CD4-positive, alpha-beta T cell treated with Interleukin-6 at 100 ng/mL for 8 hours (primary cell): Measurements from ENCODE around the gene PLXNA1.

ENCODE experiments used
- DNase-seq: peaks from one replicate; pipeline ENCODE4 v3.0.0-alpha.2; 2020; ENCODE audit warnings: mixed read lengths, low spot score

Gene PLXNA1

GRCh38 chr3:127018306-127018828, 35.5 kb downstream of the PLXNA1 start:
- no peak for DNase-seq

- no peak for DNase-seq
Observed at GRCh38 chr3:127019449-127019848, 36.5 kb downstream of the PLXNA1 start.

DNA sequence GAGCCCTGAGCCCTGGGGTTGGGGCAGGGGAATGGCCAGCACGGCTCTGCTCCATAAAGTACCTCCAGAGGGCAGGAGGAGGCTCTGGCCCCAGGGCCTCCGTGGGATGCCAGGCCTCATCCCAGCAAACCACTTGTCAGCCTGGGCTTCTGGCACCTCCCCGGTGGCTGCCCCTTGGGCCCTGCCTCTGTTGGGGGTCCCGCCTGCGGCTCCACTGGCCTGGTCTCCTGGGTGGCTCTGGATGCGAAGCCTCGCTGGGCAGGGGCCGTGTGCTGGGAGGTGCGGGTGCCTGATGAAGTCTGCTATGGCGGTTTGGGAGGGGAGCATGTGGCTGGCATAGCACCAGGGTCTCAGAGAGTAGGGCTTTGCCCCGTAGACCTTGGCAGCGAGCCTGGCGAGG, 37.6 kb downstream of the PLXNA1 start:
- no peak for DNase-seq

DNA sequence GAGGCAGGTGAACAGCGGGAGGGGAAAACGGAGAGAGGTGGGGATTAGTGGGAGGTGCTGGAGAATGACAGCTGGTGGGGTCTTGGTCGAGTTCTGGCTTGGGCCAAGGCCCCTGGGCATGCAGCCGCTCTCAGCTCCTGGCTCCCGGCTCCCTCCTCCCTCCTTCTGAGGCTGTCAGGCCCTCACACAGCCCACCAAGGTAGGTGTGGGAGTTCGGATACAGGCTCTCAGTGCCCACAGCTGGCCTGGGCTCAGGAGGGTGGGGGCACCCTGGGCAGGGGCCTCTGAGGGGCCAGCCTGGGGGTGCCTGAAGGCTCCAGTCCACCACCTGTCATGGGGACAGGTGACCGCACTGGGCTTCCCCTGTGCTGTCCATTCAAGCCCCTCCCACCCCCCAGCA, 39.9 kb downstream of the PLXNA1 start:
- no peak for DNase-seq

DNA sequence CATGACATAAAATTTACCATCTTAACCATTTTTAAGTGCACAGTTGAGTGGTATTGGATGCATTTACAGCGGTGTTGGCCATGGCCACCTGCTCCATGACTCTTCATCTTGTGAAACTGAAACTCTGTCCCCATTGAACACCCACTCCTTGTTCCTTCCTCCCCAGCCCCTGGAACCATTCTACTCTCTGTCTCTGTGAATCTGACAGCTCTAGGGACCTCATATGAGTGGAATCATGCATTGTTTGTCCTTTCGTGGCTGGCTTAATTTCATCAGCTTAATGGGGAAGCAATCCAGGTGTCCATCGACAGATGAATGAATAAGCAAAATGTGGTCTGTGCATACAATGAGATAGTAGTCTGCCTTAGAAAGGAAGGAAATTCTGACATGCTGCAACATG, 42.5 kb downstream of the PLXNA1 start:
- DNase-seq: no peak

GRCh38 chr3:127026036-127026435, 43.1 kb downstream of the PLXNA1 start:
- no peak for DNase-seq

- no peak for DNase-seq
Observed at GRCh38 chr3:127026661-127027060, 43.7 kb downstream of the PLXNA1 start.

DNA sequence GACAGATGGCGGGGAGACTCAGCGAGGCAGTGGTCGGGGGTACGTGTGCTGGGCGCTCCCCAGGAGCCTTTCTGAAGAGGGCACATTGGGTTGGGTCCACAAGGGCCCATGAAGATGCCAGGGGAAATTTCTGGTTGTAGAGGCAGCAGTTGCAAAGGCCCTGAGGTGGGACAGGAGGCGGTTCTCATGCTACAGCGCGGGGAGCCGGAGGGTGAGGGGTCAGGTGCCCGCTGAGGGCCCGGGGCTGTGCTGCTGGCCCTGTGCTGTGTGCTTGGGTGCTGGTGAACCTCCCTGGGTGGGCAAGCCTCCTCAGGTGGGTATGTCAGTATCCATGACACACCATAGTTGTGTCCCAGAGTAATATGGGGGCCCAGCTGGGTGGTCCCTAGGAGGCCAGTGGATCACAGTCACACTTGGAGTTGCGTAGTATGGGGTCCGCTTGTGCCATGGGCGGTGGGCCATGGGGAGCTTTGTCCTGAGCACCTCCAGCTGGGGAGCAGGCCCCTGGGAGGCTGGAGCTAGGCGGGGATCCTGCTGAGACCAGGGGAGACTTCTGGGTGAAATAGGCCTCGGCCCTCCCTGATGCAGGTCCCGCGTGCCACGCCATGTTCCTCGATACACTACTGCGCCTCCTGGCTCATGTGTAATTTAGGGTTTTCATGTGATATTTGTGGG, 44.3 kb downstream of the PLXNA1 start:
- no peak for DNase-seq

- no peak for DNase-seq
Observed at GRCh38 chr3:127027811-127028548, 45.1 kb downstream of the PLXNA1 start.

DNA sequence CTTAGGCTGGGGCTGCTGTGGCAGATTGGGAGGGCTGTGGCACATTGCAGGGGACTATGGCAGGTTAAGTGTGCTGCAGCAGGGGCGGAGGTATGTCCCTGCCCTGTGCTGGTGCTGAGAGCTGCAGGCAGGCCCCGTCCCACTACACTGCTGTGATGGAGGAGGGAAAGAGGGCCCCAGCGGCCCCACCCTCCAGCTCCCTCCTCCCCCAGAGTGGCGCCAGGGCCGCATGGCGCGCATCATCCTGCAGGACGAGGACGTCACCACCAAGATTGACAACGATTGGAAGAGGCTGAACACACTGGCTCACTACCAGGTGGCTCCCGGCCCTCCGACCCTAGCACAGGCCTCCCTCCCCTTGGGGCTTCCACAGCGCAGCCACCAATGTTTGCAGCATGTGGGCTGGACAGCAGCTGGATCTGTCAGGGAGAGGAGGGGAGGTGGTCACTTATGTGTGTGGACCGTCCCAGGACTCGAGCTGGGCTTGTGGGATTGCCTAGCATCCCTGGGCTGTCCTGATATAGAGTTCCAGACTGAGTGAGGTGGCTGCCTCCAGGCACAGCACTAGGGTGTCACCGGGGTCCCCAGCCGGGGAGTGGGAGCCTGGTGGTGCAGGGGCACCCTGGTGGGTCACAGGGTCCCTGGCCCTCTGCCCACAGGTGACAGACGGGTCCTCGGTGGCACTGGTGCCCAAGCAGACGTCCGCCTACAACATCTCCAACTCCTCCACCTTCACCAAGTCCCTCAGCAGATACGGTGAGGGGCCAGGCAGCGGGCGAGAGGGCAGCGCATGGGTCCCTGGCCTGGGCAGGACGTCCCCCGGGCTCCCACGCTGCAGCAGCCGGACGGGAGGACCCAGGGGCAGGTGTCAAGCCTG, 46.1 kb downstream of the PLXNA1 start:
- DNase-seq: no peak

DNA sequence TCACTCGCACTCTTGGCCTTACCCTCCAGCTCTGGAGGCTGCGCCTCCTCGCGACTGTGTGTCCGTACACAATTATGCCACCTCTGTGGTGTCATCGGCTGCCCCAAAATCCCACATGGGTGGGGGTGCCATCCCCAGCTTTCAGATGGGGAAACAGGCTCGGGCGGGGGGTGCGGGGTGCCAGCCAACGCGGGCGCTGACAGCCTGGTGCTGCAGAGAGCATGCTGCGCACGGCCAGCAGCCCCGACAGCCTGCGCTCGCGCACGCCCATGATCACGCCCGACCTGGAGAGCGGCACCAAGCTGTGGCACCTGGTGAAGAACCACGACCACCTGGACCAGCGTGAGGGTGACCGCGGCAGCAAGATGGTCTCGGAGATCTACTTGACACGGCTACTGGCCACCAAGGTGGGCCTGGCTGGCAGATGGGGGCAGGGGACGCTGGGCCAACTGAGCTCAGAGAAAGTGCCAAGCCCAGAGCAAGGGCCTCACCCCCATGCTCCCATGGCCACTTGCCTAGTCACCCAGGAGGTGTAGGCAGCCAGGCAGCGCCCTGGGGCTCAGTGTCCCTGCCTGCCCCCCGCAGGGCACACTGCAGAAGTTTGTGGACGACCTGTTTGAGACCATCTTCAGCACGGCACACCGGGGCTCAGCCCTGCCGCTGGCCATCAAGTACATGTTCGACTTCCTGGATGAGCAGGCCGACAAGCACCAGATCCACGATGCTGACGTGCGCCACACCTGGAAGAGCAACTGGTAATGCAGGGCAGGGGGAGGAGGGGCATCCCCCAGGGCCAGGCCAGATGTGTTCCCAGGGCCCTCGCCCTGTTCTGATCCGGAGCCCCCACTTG, 47.0 kb downstream of the PLXNA1 start:
- DNase-seq: no peak

DNA sequence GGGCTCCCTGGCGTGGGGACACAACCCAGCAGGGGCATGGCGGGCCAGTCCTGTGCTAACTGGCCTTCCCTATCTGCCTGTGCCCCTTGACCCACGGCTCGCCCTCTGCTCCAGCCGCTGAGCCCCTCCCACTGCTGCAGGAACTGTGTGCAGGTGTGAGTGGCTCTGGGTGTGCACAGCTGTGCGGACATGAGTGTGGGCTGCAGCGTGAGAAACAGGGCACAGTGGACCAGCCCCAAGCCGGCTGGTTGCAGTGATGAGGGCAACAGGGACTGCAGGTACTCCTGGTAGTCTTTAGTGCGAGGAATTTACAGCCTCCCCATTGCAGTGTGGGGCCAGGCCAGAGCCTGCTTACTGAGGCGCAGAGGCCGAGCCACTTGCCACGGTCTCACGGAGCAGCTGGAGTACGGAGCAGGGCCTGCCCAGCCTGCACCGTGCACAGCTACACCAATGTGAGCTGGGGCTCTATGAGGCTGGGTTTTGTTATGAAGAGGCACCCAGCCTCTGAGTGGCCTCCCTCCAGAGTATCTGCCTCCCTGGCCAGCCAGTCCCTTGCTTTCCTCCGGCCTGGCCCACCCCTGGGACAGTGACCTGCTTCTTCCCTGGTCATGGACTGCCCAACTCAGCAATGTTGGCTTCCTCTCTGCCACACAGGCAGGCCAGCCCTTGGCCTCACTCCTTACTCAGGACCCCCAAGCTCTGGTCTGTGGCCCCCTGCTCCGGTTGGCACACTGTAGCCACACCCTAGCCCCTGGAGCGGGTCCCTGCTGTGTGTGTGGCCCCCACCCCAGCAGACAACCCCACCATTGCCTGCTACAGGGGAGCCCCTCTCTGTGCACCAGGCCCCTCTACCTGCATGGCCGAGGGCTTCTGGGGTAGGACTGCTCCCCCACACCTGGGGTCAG, 47.8 kb downstream of the PLXNA1 start:
- DNase-seq: no peak

GRCh38 chr3:127031413-127031810, 48.5 kb downstream of the PLXNA1 start:
- DNase-seq: no peak

- no peak for DNase-seq
Observed at GRCh38 chr3:127031845-127032244, 48.9 kb downstream of the PLXNA1 start.

- DNase-seq: no peak
Observed at GRCh38 chr3:127032296-127032990, 49.5 kb downstream of the PLXNA1 start.
